ENCODE results near the gene MAPRE2.

Gene MAPRE2

GRCh38 chr18:35083174-35083712 lies 42.0 kb downstream of the MAPRE2 start:
- no peak for TF ChIP-seq CTCF (conservative IDR thresholded peaks at IDR 0.05; ENCODE audit: low read depth, low read length)
- DNase-seq (ENCODE audit: low read depth) = no peak
- no peak overlapping the region for H3K4me3 ChIP-seq (ENCODE audit: low read length)

GRCh38 chr18:35084494-35085449 lies 43.6 kb downstream of the MAPRE2 start:
- TF ChIP-seq CTCF (conservative IDR thresholded peaks at IDR 0.05; ENCODE audit: low read depth, low read length) = no peak
- H3K4me3 ChIP-seq (ENCODE audit: low read length) = no peak overlapping the region
- DNase-seq (ENCODE audit: low read depth) = no peak

GRCh38 chr18:35085450-35086380 lies 44.5 kb downstream of the MAPRE2 start:
- DNase-seq (ENCODE audit: low read depth) = no peak
- no peak overlapping the region for H3K4me3 ChIP-seq (ENCODE audit: low read length)
- TF ChIP-seq CTCF (conservative IDR thresholded peaks at IDR 0.05; ENCODE audit: low read depth, low read length) = no peak

GRCh38 chr18:35086704-35087103 lies 45.5 kb downstream of the MAPRE2 start:
- no peak for TF ChIP-seq CTCF (conservative IDR thresholded peaks at IDR 0.05; ENCODE audit: low read depth, low read length)
- H3K4me3 ChIP-seq (ENCODE audit: low read length) = no peak overlapping the region
- DNase-seq (ENCODE audit: low read depth) = no peak

- DNase-seq (ENCODE audit: low read depth) = no peak
- TF ChIP-seq CTCF (conservative IDR thresholded peaks at IDR 0.05; ENCODE audit: low read depth, low read length) = no peak
- no peak overlapping the region for H3K4me3 ChIP-seq (ENCODE audit: low read length)
Measured at GRCh38 chr18:35087726-35088125, 46.5 kb downstream of the MAPRE2 start.

- DNase-seq (ENCODE audit: low read depth) = no peak
- no peak overlapping the region for H3K4me3 ChIP-seq (ENCODE audit: low read length)
- no peak for TF ChIP-seq CTCF (conservative IDR thresholded peaks at IDR 0.05; ENCODE audit: low read depth, low read length)
Measured at GRCh38 chr18:35088921-35089320, 47.7 kb downstream of the MAPRE2 start.

Measured in retinal pigment epithelial cell (primary cell).